Ovary (tissue), 9 donors: Measurements from ENCODE around the gene SLC6A12. TPM values are rescaled to one million over a fixed set of nuclear protein-coding genes. Genes with fewer than 3 reads are reported as not detected.

Experiments
- DNase-seq, 5 donors: peaks; one replicate each; pipeline ENCODE4 v3.0.0-alpha.2; 2019 to 2020
- H3K27ac ChIP-seq, 2 donors: fragments of 200-600 bp; one replicate each; pipeline versions ENCODE4 v1.5.1 to v1.8.0; 2019 to 2022
- H3K27me3 ChIP-seq: fragments of 200-600 bp; one replicate; pipeline ENCODE4 v1.8.0; 2022
- H3K36me3 ChIP-seq: fragments of 200-600 bp; sonication (generic); one replicate; pipeline ENCODE4 v1.5.1; 2019
- H3K4me1 ChIP-seq: one replicate; pipeline ENCODE4 v1.8.1; 2013; ENCODE audit warnings: mild to moderate bottlenecking, moderate library complexity; ENCODE audit not compliant: insufficient read depth
- H3K4me3 ChIP-seq: fragments of 200-600 bp; sonication (generic); one replicate; pipeline ENCODE4 v1.5.1; 2017
- H3K9me3 ChIP-seq, 2 donors: fragments of 200-600 bp in 1 of 2; sonication (generic) in 1 of 2; one replicate each; pipeline versions ENCODE4 v1.5.1 to v1.8.1; 2013 to 2019; ENCODE audit warnings: mild to moderate bottlenecking in 1 of 2, moderate library complexity in 1 of 2
- EP300 ChIP-seq: sonication (generic); formaldehyde crosslinking; IDR thresholded peaks from one replicate; pipeline ENCODE4 v1.6.1; 2017; ENCODE audit warnings: antibody characterized with exemption
- POLR2A ChIP-seq: fragments of 450-650 bp; IDR thresholded peaks from one replicate; pipeline ENCODE4 v1.6.1; 2017; ENCODE audit warnings: antibody characterized with exemption, mild to moderate bottlenecking, moderate library complexity
- WGBS, 3 donors: extraction: QIAGEN DNeasy Blood & Tissue Kit in 1 of 3; methylation state at CpG; one replicate each; pipeline versions ENCODE4 v1.1.5 to v1.1.7; 2013 to 2017; 5-methylcytosine and 5-hydroxymethylcytosine counted together
- intact Hi-C, 4 donors: fragments of 100-400 bp; cut with DNase I; formaldehyde crosslinking; loops; one replicate each; pipeline versions ENCODE4 v1.11.0 to v1.15.1; 2022 to 2023
- polyA plus RNA-seq, 2 donors: library from polyadenylated mRNA; stranded (reverse); fragments of 200-250 nt in 1 of 2; fragments of 350-450 nt in 1 of 2; fragmentation: Illumina TruSeq in 1 of 2; extraction: RNeasy Lipid Tissue Mini Kit (QIAGEN cat#74804) in 1 of 2; gene quantifications; one replicate each; pipeline ENCODE4 v1.2.3, GENCODE V29; 2013 to 2014
- total RNA-seq, 7 donors: library from RNA; depleted of rRNA in 2 of 7; stranded (reverse); fragments of >200 nt in 2 of 7; fragmentation: NEBNext Ultra II Directional in 3 of 7; extraction: Animal tissue kit (Norgen Biotek cat#: 25700) in 3 of 7; gene quantifications; one replicate each; pipeline versions ENCODE4 v1.1.0 to v1.2.4, GENCODE V29; 2016 to 2023
- TF ChIP-seq, protein P1 (sequence below), 3 donors: fragments of 450-650 bp in 2 of 3; fragments of 200-600 bp in 1 of 3; IDR thresholded peaks; one replicate each; pipeline versions ENCODE4 v1.5.1 to v1.8.0; 2016 to 2022; ENCODE audit warnings: antibody characterized with exemption in 3 of 3, mild to moderate bottlenecking in 1 of 3
- donor health status: DM: no; HTN: no; CAD: no; lungs with moderate emphysema.
- donor health status: DM: no; HTN: no; CAD: no.
- donor health status: Bipolar disorder and iron deficiency.
- donor health status: DM: yes; HTN: yes; CAD: no.
- donor health status: DM: no; HTN: no; CAD: no.
- donor health status: DM: yes; HTN: yes; CAD: no.

Gene SLC6A12
- total and polyA plus RNA-seq, 9 donors = 0.24 to 7.5 (median 1.5) TPM; not detected in 1

DNA sequence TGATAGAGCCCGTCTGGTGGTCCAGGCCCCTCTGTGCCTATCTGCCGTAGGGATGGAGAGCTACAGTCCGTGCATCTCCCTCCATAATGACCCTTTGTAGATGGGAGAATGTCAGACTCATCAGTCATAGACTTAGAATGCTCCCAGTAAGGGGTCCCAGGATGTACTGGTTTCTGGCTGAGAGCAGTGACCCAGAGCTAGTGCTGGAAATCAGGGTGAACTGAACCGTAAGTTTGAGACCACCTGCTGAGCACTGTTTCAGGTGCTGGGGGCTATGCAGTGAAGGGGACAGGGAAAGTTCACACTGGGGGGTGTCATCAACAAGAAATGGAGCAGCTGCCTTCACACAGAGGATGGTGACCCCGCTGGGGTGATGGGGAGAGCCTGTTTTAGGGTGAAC, 34.1 kb downstream of the SLC6A12 start:
- peaks cover 2% of the 10 kb centered on the region for H3K4me1 ChIP-seq
- no peaks in the 10 kb centered on the region for H3K27me3 ChIP-seq
- intact Hi-C loops = no loop called here
- H3K4me3 ChIP-seq = no peak overlapping the region
- H3K27ac ChIP-seq = no peak overlapping the region
- H3K36me3 ChIP-seq = no peaks in the 10 kb centered on the region
- no peaks in the 10 kb centered on the region for H3K9me3 ChIP-seq
- no peak for DNase-seq
- no peak for TF ChIP-seq EP300
- no peak for TF ChIP-seq POLR2A
- TF ChIP-seq, protein P1, sequence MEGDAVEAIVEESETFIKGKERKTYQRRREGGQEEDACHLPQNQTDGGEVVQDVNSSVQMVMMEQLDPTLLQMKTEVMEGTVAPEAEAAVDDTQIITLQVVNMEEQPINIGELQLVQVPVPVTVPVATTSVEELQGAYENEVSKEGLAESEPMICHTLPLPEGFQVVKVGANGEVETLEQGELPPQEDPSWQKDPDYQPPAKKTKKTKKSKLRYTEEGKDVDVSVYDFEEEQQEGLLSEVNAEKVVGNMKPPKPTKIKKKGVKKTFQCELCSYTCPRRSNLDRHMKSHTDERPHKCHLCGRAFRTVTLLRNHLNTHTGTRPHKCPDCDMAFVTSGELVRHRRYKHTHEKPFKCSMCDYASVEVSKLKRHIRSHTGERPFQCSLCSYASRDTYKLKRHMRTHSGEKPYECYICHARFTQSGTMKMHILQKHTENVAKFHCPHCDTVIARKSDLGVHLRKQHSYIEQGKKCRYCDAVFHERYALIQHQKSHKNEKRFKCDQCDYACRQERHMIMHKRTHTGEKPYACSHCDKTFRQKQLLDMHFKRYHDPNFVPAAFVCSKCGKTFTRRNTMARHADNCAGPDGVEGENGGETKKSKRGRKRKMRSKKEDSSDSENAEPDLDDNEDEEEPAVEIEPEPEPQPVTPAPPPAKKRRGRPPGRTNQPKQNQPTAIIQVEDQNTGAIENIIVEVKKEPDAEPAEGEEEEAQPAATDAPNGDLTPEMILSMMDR (IDR thresholded peaks at IDR 0.05) = no peak
- WGBS, 3 donors = 68 to 78% (median 78%) methylated on average over 5 of the region's 5 CpGs

DNA sequence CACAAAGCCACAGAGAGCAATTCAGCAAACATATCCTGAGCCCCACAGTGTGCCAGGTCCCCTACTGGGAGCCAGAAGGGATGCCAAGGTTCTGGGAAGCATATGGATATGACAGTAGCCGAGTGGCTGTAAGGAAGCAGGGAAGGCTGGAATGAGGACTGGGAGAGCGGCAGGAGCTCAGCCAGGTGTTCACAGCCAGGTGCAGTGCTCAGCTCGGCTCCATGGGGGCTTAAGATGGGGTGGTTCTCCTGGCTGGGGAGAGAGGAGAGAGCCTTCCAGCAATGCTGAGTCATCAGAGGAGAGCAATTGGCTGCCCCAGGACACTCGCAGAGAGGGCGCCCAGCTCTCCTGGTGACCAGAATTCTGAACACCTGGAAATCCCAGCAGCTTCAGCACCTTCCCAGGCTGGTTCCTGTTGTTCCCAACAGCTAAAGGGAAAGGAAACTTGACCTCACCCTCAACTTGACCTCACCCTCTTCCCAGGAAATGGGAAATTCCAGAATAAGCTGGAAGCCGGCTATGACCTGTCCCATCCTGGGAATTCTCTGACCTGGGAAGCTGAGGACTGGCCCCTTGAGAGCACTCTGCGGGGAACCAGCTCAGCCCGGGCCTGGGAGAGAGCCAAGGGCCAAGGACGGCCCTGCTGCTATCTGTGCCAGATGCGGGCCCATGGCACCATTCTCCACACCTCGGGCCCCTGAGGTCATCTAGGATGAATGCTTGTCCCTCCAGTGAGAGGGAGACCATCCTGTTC, 34.6 kb downstream of the SLC6A12 start:
- no peaks in the 10 kb centered on the region for H3K36me3 ChIP-seq
- no peak overlapping the region for H3K27ac ChIP-seq
- H3K9me3 ChIP-seq = no peaks in the 10 kb centered on the region
- no peak overlapping the region for H3K4me3 ChIP-seq
- WGBS, 3 donors = 54 to 69% (median 61%) methylated on average over 11 of the region's 11 CpGs
- peaks cover 6% of the 10 kb centered on the region for H3K4me1 ChIP-seq
- intact Hi-C loops = no loop called here
- no peak for TF ChIP-seq POLR2A
- TF ChIP-seq EP300 = no peak
- TF ChIP-seq, protein P1 (IDR thresholded peaks at IDR 0.05) = no peak
- no peak for DNase-seq
- H3K27me3 ChIP-seq = no peaks in the 10 kb centered on the region

DNA sequence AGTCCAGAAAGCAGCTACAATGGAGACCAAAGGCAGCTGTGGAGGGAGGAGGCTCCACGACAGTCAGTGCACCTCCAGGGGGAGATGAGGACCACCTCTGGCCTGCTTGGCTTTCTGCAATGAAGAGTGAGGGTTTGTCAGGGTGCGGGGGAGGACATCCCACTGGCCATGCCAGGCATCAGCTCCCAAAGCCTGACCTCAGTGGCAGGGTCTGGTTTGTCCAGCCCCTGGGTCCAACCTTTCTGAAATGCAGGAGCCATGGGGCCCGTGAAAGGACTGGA, 35.2 kb downstream of the SLC6A12 start:
- WGBS, 3 donors = 53 to 63% (median 54%) methylated on average over 3 of the region's 3 CpGs
- TF ChIP-seq EP300 = no peak
- TF ChIP-seq, protein P1 (IDR thresholded peaks at IDR 0.05) = no peak
- no peak for TF ChIP-seq POLR2A
- peaks cover 7% of the 10 kb centered on the region for H3K4me1 ChIP-seq

DNA sequence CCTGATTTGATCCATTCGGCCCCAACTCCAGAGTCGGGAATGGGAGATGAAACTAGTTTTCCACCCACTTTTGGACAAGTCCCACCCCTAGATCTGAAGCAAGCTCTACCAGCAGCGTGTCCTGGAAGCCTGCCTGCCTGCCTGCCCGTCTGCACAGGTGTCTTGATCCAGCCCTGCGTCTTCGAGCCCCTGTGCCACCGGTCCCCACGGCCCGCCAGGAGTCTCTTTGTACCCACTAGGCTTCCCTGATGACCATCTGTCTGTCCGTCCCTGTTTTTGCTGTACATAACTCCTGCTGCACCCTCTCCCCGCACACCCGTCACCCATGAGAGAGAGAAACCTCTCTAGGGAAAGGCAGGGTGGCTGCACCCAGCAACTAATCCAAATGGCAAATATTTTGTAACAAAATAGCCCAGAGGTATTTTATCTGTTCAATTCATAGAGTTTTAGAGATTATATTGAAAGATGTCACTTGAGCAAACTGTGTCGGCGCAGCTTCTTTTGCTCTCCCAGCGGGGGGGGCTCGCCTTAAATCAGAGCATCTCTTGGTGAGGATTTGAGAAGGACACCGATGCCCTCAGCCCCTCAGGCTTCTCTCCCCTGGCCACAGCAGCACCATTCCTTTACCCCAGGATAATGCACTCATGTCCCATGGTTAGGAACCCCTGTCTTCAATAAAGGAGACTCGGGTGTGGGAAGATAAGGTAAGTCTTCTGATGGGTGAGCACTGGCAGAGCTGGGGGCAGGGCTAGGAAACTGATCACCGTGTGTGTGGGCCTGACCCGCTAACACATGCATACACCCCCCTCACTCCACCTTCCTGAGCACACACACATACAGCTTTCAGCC, 35.8 kb downstream of the SLC6A12 start:
- H3K27me3 ChIP-seq = no peaks in the 10 kb centered on the region
- peaks cover 7% of the 10 kb centered on the region for H3K4me1 ChIP-seq
- no peak overlapping the region for H3K27ac ChIP-seq
- H3K36me3 ChIP-seq = no peaks in the 10 kb centered on the region
- TF ChIP-seq POLR2A (no peak), EP300 (no peak)
- TF ChIP-seq, protein P1 (IDR thresholded peaks at IDR 0.05) = no peak
- intact Hi-C loops = no loop called here
- no peak overlapping the region for H3K4me3 ChIP-seq
- H3K9me3 ChIP-seq = no peaks in the 10 kb centered on the region
- DNase-seq = no peak
- WGBS, 3 donors = 72 to 81% (median 74%) methylated on average over 20 of the region's 20 CpGs

More for the DNA sequence above, 35.2 kb downstream of the SLC6A12 start:
- H3K9me3 ChIP-seq = no peaks in the 10 kb centered on the region
- H3K27me3 ChIP-seq = no peaks in the 10 kb centered on the region
- DNase-seq = no peak
- no peak overlapping the region for H3K27ac ChIP-seq
- H3K36me3 ChIP-seq = no peaks in the 10 kb centered on the region
- intact Hi-C loops = no loop called here
- no peak overlapping the region for H3K4me3 ChIP-seq
